Measurements from ENCODE around the gene EXD3. TPM values are rescaled to one million over a fixed set of nuclear protein-coding genes. Genes with fewer than 3 reads are reported as not detected.

EXD3 gene
- total RNA-seq, 3 donors from 2014 or later: 7.7 to 28.7 (median 20.6) TPM

DNA sequence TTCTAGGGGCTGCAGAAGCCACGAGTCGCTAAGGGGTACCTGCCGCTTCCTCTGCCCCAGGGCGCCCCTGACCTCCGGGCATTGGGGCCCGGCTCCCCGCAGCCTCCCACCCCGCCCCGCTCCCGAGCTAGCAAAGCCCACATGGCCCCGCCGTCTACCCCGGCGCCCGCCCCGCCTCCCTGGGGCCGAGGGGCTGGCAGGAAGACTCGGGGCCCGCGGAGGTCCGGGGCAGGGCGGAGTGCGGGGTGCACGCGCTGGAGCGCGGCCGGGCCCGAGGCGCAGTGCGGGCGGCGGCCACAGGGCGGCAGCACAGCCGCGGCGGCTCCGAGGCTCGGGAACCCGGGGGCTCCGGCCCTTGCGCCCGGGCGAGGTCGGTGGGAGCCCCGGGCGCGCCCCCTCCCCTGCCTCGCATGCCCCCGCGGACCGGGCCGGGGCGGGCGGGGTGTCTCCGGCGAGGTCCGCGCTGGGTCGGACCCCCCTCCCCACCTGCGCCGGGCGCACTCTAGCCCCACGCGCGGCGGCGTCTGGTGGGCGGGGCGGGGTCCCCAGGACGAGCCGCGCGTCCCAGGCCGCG, 127.6 kb downstream of the EXD3 start:
- peak overlapping the region; percentile 16 to 82 (median 52) for H3K4me3 ChIP-seq
- H3K27me3 ChIP-seq: no peaks in the 10 kb centered on the region
- TF ChIP-seq, protein P1, sequence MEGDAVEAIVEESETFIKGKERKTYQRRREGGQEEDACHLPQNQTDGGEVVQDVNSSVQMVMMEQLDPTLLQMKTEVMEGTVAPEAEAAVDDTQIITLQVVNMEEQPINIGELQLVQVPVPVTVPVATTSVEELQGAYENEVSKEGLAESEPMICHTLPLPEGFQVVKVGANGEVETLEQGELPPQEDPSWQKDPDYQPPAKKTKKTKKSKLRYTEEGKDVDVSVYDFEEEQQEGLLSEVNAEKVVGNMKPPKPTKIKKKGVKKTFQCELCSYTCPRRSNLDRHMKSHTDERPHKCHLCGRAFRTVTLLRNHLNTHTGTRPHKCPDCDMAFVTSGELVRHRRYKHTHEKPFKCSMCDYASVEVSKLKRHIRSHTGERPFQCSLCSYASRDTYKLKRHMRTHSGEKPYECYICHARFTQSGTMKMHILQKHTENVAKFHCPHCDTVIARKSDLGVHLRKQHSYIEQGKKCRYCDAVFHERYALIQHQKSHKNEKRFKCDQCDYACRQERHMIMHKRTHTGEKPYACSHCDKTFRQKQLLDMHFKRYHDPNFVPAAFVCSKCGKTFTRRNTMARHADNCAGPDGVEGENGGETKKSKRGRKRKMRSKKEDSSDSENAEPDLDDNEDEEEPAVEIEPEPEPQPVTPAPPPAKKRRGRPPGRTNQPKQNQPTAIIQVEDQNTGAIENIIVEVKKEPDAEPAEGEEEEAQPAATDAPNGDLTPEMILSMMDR (IDR thresholded peaks at IDR 0.05): peak in 1 of 3 donors; percentile 64
- TF ChIP-seq POLR2AphosphoS5 (IDR thresholded peaks at IDR 0.05): no peak
- H3K27ac ChIP-seq: peak overlapping the region in 1 of 2 donors; percentile 78
- intact Hi-C loops (cut with DNase I; ENCODE audit: low total_unique reads): no loop called here
- no peaks in the 10 kb centered on the region for H3K9me3 ChIP-seq
- DNase-seq (ENCODE audit: low spot score in 2 of 2): no peak
- peaks cover 4 to 23% of the 10 kb centered on the region in 2 donors for H3K4me1 ChIP-seq
- H3K36me3 ChIP-seq: no peaks in the 10 kb centered on the region

DNA sequence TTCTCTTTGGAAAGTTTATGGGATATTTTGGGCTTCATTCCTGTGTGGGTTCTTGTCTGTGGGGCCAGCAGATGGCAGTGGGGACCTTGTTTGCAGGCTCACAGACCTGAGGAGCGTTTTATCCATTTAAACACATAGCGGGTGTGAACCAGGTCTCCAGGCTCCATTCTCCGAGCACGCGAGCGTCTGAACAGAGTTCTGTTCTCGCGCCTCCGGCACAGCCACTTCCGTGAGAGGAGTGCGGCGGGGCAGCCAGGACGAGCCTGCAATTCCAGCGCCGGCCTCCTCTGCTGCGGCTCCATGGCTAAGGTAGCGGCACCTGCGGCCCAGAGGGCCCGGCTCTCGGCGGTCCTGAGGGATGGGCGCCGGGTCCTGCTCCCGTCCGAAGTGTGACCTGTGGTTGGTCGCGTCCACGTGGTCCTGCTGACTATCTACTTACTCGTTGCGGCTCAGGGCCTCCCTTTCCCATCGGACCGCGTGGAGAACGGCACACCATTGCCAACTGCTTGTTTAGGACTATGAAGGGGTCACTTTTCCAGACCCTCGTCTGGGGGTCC, 128.2 kb downstream of the EXD3 start:
- no peaks in the 10 kb centered on the region for H3K9me3 ChIP-seq
- H3K27ac ChIP-seq: peak overlapping the region in 1 of 2 donors; percentile 16
- H3K27me3 ChIP-seq: no peaks in the 10 kb centered on the region
- no peak for DNase-seq (ENCODE audit: low spot score in 2 of 2)
- intact Hi-C loops (cut with DNase I; ENCODE audit: low total_unique reads): no loop called here
- H3K36me3 ChIP-seq: no peaks in the 10 kb centered on the region
- TF ChIP-seq, protein P1 (IDR thresholded peaks at IDR 0.05): peak in 1 of 3 donors; percentile 29
- TF ChIP-seq POLR2AphosphoS5 (IDR thresholded peaks at IDR 0.05): no peak
- H3K4me3 ChIP-seq: peak overlapping the region in 2 of 3 donors; percentile 52 to 82
- peaks cover 4 to 23% of the 10 kb centered on the region in 2 donors for H3K4me1 ChIP-seq

DNA sequence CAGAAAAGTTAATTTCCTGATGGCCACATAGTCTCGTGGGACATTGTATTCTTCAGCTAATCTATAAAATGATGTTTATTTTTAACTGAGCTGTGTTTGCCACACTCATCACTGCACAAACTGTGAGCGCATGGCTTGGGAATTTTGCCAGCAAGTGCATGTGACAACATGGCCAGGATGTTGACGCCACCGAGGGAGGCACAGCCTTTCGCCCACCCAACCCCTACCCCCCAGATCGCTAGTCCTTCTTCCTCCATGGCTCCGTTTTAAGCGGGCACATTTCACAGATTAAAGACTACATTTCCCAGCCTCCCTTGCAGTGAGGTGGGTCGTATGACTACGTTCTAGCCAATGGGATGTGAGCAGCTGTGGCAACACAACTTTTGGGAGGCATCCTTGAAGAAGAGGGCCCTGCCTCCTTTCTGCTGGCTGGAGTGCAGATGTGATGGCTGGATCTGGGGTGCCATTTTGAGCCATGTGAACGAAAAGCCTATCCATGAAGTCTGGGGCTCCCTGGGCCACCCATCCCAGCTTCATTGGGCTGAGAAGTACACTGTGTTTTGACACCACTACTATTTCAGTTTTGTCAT, 128.8 kb downstream of the EXD3 start:
- H3K27me3 ChIP-seq: no peaks in the 10 kb centered on the region
- no peak for DNase-seq (ENCODE audit: low spot score in 2 of 2)
- no peaks in the 10 kb centered on the region for H3K9me3 ChIP-seq
- no peak for TF ChIP-seq POLR2A (IDR thresholded peaks at IDR 0.05)
- intact Hi-C loops (cut with DNase I; ENCODE audit: low total_unique reads): no loop called here
- H3K4me3 ChIP-seq: peak overlapping the region in 1 of 3 donors; percentile 82
- H3K36me3 ChIP-seq: no peaks in the 10 kb centered on the region
- H3K4me1 ChIP-seq: peaks cover 4 to 22% of the 10 kb centered on the region in 2 donors
- peak overlapping the region in 1 of 2 donors; percentile 16 for H3K27ac ChIP-seq

DNA sequence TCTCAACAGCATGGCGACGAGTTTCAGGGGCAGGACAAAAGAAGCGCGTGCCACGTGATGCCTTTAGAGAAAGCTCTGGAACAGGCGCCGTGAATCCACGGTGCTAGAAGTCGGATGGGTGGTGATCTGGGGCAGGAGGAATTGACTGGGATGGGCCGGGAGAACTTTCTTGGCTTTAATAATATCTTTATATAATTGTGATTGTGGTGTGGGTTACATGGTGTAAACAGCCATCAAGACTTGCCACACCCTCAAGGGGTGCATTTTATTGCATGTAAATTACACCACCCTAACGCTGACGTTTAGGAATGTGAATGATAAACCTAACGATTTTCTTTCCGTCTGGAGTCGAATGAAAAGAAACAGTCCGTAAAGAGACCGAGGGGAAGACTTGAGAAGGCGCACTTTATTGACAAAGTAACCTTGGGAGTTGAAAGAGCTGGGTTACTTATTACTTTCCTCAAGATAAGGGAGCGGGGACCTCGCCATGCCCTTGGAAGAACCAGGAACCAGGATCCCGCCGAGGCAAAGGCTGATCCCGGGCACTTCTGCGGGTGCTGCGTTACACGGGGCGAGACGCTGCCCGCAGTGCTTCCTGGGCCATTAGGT, 129.4 kb downstream of the EXD3 start:
- peaks cover 4 to 17% of the 10 kb centered on the region in 2 donors for H3K4me1 ChIP-seq
- no peak overlapping the region for H3K27ac ChIP-seq
- no peaks in the 10 kb centered on the region for H3K9me3 ChIP-seq
- no peak for TF ChIP-seq POLR2A (IDR thresholded peaks at IDR 0.05)
- TF ChIP-seq, protein P1 (IDR thresholded peaks at IDR 0.05): no peak
- TF ChIP-seq POLR2AphosphoS5 (IDR thresholded peaks at IDR 0.05): no peak
- no peaks in the 10 kb centered on the region for H3K27me3 ChIP-seq
- no peaks in the 10 kb centered on the region for H3K36me3 ChIP-seq
- peak overlapping the region in 1 of 3 donors; percentile 16 for H3K4me3 ChIP-seq
- no peak for DNase-seq (ENCODE audit: low spot score in 2 of 2)
- intact Hi-C loops (cut with DNase I; ENCODE audit: low total_unique reads): no loop called here

DNA sequence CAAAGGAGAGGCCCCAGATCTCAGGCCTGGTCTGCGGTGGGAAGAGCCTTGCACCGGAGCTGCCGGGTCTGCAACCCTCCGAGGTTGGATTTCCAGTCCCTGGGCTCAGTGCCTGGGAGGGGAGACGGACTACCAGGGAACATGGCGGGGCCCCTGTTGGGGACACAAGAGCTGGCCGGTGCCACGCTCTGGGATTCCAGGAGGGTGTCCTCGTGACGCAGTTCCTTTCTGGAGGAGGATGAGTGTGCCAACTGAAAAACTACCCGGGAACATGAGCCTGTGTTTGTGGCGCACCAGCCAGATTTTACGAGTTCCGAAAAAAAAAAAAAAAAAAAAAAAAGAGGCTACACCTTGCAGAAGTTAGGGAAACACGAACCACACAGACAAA, 129.9 kb downstream of the EXD3 start:
- Histone ChIP-seq H3K27me3 (no peaks in the 10 kb centered on the region), H3K4me3 (no peak overlapping the region)
- intact Hi-C loops (cut with DNase I; ENCODE audit: low total_unique reads): no loop called here

More for the DNA sequence above, 129.9 kb downstream of the EXD3 start:
- H3K27ac ChIP-seq: no peak overlapping the region
- peaks cover 4 to 14% of the 10 kb centered on the region in 2 donors for H3K4me1 ChIP-seq
- H3K36me3 ChIP-seq: no peaks in the 10 kb centered on the region
- H3K9me3 ChIP-seq: no peaks in the 10 kb centered on the region
- TF ChIP-seq, protein P1 (IDR thresholded peaks at IDR 0.05): no peak
- no peak for TF ChIP-seq POLR2AphosphoS5 (IDR thresholded peaks at IDR 0.05)
- TF ChIP-seq POLR2A (IDR thresholded peaks at IDR 0.05): no peak
- DNase-seq (ENCODE audit: low spot score in 2 of 2): no peak

Measured in breast epithelium (tissue), 4 donors.